GM20000 (cell line): ENCODE measurements around the gene GPR35.

ENCODE experiments used
- DNase-seq: peaks from one replicate; pipeline ENCODE4 v3.0.0; 2012; ENCODE audit warnings: low spot score
- CTCF ChIP-seq: IDR thresholded peaks from 2 replicates; pipeline ENCODE4 v1.5.1; 2012; ENCODE audit warnings: mild to moderate bottlenecking, control low read depth; ENCODE audit errors: extremely low read depth, missing control alignments

The GPR35 gene

GRCh38 chr2:240626531-240627300, 1.4 kb downstream of the GPR35 start:
- DNase-seq: no peak
- TF ChIP-seq CTCF: no peak

- DNase-seq: no peak
- no peak for TF ChIP-seq CTCF
These were observed 2.6 kb downstream of the GPR35 start for GRCh38 chr2:240627736-240628506.

GRCh38 chr2:240628507-240628807, 3.2 kb downstream of the GPR35 start:
- no peak for TF ChIP-seq CTCF
- no peak for DNase-seq

- no peak for DNase-seq
- TF ChIP-seq CTCF: no peak
These were observed 3.7 kb downstream of the GPR35 start for GRCh38 chr2:240628808-240629618.

- TF ChIP-seq CTCF: no peak
- DNase-seq: no peak
These were observed 4.3 kb downstream of the GPR35 start for GRCh38 chr2:240629619-240629967.

GRCh38 chr2:240629968-240630770, 4.9 kb downstream of the GPR35 start:
- no peak for TF ChIP-seq CTCF
- no peak for DNase-seq
